Peyer's patch (tissue), 4 donors: Measurements from ENCODE around the gene PKP4. TPM values are rescaled to one million over a fixed set of nuclear protein-coding genes. Genes with fewer than 3 reads are reported as not detected.

Experiments used
- DNase-seq, 3 donors: peaks; one replicate each; pipeline ENCODE4 v3.0.0-alpha.2; 2017 to 2019
- H3K27ac ChIP-seq, 4 donors: fragments of 200-600 bp; sonication (generic); one replicate each; pipeline ENCODE4 v1.5.1; 2016 to 2019
- H3K27me3 ChIP-seq, 2 donors: fragments of 200-600 bp; sonication (generic); one replicate each; pipeline ENCODE4 v1.5.1; 2019
- H3K36me3 ChIP-seq, 3 donors: fragments of 200-600 bp; sonication (generic); one replicate each; pipeline ENCODE4 v1.5.1; 2016 to 2019
- H3K4me1 ChIP-seq, 4 donors: fragments of 200-600 bp; sonication (generic); one replicate each; pipeline ENCODE4 v1.5.1; 2016 to 2019
- H3K4me3 ChIP-seq, 4 donors: fragments of 200-600 bp; sonication (generic); 1 replicate in 3 of 4; 2 replicates in 1 of 4; pipeline ENCODE4 v1.5.1; 2016 to 2019; ENCODE audit warnings: mild to moderate bottlenecking in 1 of 4
- H3K9me3 ChIP-seq, 4 donors: fragments of 200-600 bp; sonication (generic); one replicate each; pipeline ENCODE4 v1.5.1; 2016 to 2019; ENCODE audit warnings: mild to moderate bottlenecking in 1 of 4
- CTCF ChIP-seq, 6 experiments: fragments of 450-650 bp in 4 of 6; fragments of 200-600 bp in 2 of 6; sonication (generic) in 1 of 6; IDR thresholded peaks; one replicate each; pipeline ENCODE4 v1.5.1; 2017 to 2019; ENCODE audit warnings: antibody characterized with exemption in 6 of 6, mild to moderate bottlenecking in 3 of 6, moderate library complexity in 1 of 6
- POLR2A ChIP-seq, 2 donors: fragments of 450-650 bp; IDR thresholded peaks; one replicate each; pipeline ENCODE4 v1.5.1; 2017; ENCODE audit warnings: antibody characterized with exemption in 2 of 2, mild to moderate bottlenecking in 2 of 2, moderate library complexity in 2 of 2
- total RNA-seq, 4 donors: library from RNA; depleted of rRNA; stranded (reverse); fragments of >200 nt; gene quantifications; one replicate each; pipeline ENCODE4 v1.1.0, GENCODE V29; 2016

PKP4 gene
- total RNA-seq, 4 donors from 2014 or later, result 67.8 to 168 (median 117) TPM

GRCh38 chr2:158579928-158580327 is 123.2 kb downstream of the PKP4 start:
- no peak for DNase-seq
- no peaks in the 10 kb centered on the region for H3K9me3 ChIP-seq
- no peaks in the 10 kb centered on the region for H3K4me1 ChIP-seq
- H3K4me3 ChIP-seq, result no peak overlapping the region
- TF ChIP-seq CTCF (IDR thresholded peaks at IDR 0.05) (no peak), POLR2A (IDR thresholded peaks at IDR 0.05) (no peak)
- no peak overlapping the region for H3K27ac ChIP-seq
- no peaks in the 10 kb centered on the region for H3K36me3 ChIP-seq
- H3K27me3 ChIP-seq, result no peaks in the 10 kb centered on the region

- Histone ChIP-seq H3K9me3 (no peaks in the 10 kb centered on the region), H3K27me3 (no peaks in the 10 kb centered on the region), H3K4me3 (no peak overlapping the region), H3K4me1 (no peaks in the 10 kb centered on the region), H3K36me3 (no peaks in the 10 kb centered on the region), H3K27ac (no peak overlapping the region)
- TF ChIP-seq POLR2A (IDR thresholded peaks at IDR 0.05), result no peak
- TF ChIP-seq CTCF (IDR thresholded peaks at IDR 0.05), result no peak
- peak in 1 of 3 donors; percentile 55 for DNase-seq
Measured at GRCh38 chr2:158580760-158581159, 124.0 kb downstream of the PKP4 start.

GRCh38 chr2:158582670-158583069 is 125.9 kb downstream of the PKP4 start:
- no peak for DNase-seq
- Histone ChIP-seq H3K36me3 (no peaks in the 10 kb centered on the region), H3K27ac (no peak overlapping the region), H3K27me3 (no peaks in the 10 kb centered on the region), H3K4me3 (no peak overlapping the region), H3K9me3 (no peaks in the 10 kb centered on the region), H3K4me1 (no peaks in the 10 kb centered on the region)
- TF ChIP-seq POLR2A (IDR thresholded peaks at IDR 0.05), result no peak
- no peak for TF ChIP-seq CTCF (IDR thresholded peaks at IDR 0.05)

DNA sequence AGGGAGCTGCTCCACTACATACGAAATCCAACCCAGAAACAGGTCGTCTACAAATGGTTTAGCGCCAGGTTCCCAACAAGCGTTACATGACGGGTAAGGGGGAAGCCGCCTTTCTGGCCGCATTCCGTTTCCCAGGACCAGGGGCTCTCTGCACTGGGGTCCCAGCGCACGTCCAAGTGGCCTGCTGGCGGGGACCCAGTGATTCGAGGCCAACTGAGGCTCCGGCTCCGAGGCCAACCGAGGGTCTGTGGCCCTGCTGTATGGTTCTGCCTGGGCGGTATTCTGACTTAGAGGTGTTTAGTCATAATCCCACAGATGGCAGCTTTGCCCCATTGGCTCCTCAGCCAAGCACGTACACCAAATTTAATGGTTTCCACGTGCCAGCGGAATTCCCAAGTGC is 127.2 kb downstream of the PKP4 start:
- DNase-seq, result no peak
- Histone ChIP-seq H3K36me3 (no peaks in the 10 kb centered on the region), H3K27ac (no peak overlapping the region), H3K4me3 (no peak overlapping the region), H3K9me3 (no peaks in the 10 kb centered on the region), H3K4me1 (no peaks in the 10 kb centered on the region), H3K27me3 (no peaks in the 10 kb centered on the region)
- TF ChIP-seq POLR2A (IDR thresholded peaks at IDR 0.05) (no peak), CTCF (IDR thresholded peaks at IDR 0.05) (no peak)

DNA sequence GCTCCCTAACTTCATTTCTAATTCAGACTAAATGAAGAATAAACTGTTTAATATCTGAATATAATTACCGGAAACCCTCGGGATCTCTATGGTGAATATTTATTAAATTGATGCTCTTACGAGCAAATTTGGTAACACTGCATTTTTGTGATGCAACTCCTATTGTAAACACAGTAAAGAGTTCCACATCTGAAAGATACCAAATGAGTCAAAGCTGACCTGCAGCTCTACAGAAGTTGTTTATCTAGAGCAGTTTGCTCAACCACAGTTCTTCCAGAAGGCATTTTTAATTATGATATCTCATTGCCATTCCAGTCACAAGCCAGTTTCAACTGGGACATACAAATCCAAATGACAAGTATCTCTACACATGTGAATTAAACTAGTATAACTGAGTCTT is 129.7 kb downstream of the PKP4 start:
- Histone ChIP-seq H3K4me1 (no peaks in the 10 kb centered on the region), H3K9me3 (no peaks in the 10 kb centered on the region), H3K4me3 (no peak overlapping the region), H3K27ac (no peak overlapping the region), H3K36me3 (no peaks in the 10 kb centered on the region), H3K27me3 (no peaks in the 10 kb centered on the region)
- no peak for DNase-seq
- TF ChIP-seq POLR2A (IDR thresholded peaks at IDR 0.05) (no peak), CTCF (IDR thresholded peaks at IDR 0.05) (no peak)

DNA sequence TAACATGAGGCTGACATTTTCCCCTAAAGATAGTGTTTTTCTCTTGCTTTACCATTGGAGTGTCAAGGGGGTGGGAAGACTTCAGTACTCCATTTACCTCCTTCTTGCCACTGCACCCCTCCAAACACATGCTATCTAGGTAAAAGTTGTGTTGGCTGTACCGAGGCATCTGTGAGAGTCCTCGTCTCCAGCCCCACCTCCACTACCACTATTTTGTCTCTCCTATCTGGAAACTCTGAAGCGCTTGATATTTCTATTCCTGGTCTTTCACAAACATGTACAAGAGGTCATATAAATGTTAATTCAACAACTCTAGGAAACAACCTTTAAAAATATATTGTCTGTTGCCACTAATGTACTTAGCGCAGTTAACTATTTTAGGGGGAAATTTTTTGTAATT is 132.6 kb downstream of the PKP4 start:
- H3K9me3 ChIP-seq, result no peaks in the 10 kb centered on the region

More for the DNA sequence above, 132.6 kb downstream of the PKP4 start:
- Histone ChIP-seq H3K27me3 (no peaks in the 10 kb centered on the region), H3K36me3 (no peaks in the 10 kb centered on the region), H3K27ac (no peak overlapping the region), H3K4me3 (no peak overlapping the region), H3K4me1 (no peaks in the 10 kb centered on the region)
- TF ChIP-seq POLR2A (IDR thresholded peaks at IDR 0.05) (no peak), CTCF (IDR thresholded peaks at IDR 0.05) (no peak)
- DNase-seq, result no peak
